Lung microvascular endothelial cell (primary cell): ENCODE data around the gene FAM171A1. TPM values are rescaled to one million over a fixed set of nuclear protein-coding genes. Genes with fewer than 3 reads are reported as not detected.
A peak's percentile ranks its signal among the peaks of the same experiment; 100 is the strongest.

Source experiments
- DNase-seq, 2 donors: peaks; one replicate each; pipeline versions ENCODE4 v3.0.0 to v3.0.0-alpha.2; 2010; ENCODE audit warnings: low read depth in 2 of 2
- total RNA-seq: library from RNA; depleted of rRNA; stranded (reverse); fragments of >200 nt; gene quantifications from 2 replicates; pipeline ENCODE4 v1.2.1, GENCODE V29; 2014

Gene FAM171A1
- total RNA-seq, 1 donor from 2014 or later, result 40.9 TPM

DNA sequence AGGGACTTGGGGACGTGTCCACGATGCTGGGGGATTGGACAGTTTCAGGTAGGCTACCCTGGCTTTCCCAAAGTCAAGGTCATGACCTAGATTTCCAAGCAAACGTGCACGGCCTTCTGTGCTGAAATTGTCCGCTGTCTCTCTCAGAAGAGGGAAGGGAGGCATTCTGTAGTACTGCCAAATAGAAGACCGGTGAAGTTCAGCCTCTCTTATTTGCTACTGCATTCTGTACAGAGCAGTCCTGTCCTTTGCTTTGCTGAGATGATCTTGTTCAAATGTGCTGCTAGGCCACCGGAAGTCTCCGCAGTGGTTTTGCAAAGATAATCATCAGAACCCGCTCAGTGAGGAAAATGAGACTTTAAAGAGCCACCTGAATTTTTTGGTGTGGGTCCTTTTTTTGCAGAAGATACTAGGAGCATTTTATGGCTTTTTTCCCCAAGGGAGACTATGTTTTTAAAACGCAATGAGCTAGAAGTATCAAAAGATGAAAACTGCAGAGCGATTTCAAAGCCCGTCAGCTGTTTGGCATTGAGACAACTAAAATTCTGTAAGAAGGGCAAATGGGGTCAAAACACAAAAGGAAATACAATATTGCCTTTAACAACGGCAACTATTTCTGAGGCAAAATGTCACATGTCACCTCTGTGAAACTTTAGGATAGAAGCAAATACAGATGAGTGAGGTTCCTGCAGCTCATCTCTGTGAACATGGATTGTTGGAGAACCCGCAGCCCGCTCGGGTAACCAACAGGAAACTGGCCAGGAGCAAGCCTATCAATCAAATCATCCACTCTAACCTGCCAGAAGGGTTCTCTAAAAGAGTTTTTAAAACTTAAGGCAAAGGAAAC is 201.3 kb downstream of the FAM171A1 start:
- peak; percentile 47 to 82 for DNase-seq

DNA sequence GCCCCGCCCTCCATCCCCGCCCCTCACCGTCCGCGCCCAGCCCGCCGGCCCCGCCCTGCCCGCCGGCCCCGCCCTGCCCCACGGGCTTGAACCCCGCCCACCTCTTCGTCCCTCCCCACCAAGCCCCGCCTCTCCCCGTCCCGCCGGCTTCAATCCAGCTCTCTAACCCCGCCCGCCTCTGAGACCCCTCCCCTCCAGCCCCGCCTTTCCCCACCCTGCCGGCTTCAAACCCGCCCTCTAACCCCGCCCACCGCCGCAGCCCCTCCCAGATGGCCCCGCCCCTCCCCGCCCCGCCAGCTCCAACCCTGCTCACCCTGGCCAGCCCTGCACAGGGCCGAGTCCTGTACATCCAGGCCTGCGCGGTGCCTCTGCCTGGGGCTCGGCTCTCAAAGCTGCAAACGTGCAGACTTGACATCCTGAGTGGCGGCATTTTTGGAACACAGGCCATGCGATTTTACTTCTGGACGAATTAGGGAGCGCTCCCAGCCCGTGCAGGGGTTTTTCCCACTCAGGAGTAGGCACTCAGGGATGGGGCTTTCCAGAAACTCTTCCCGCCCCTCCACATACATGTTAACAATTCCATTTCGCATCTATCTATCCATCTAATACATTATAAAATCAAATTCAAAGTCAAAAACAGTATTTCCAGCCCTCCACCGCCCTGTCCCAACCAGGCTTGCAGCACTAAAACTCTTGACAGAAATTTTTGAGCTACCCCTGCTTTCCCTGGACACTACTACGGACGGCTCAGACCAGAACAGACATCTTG is 202.1 kb downstream of the FAM171A1 start:
- DNase-seq, result peak; percentile 97 to 98

DNA sequence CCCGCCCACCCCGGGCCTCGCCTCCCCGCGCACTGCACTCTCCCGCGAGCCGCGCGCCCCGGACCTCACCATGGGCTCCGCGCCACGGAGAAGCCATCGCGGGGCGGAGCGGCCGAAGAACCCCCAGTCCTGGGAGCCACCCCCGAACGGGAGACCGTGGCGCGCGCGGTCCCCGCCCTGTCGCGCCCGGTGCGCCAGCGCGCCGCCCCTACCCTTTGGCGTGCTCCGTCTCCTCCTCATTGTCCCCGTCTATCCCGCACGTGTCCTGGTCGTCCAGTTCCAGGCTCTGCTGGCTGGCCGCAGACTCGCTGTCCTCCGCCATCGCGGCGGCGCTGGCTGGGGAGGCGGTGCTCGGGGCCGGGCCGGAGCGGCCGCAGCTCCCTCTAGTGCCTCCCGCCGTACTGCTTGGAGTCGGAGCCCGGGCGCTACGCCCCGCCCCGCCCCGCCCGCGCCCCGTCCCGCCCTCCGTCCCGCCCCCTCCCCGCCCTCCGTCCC is 202.8 kb downstream of the FAM171A1 start, which contains the start of gene NMT2:
Gene NMT2 (minus strand): TSS at position 403 of the 495 bp plus-strand sequence. CDS start 81 bp downstream, at position 322.
- no peak for DNase-seq

- peak; percentile 57 to 72 for DNase-seq
These were observed 203.4 kb downstream of the FAM171A1 start for GRCh38 chr10:15167411-15168290.

DNA sequence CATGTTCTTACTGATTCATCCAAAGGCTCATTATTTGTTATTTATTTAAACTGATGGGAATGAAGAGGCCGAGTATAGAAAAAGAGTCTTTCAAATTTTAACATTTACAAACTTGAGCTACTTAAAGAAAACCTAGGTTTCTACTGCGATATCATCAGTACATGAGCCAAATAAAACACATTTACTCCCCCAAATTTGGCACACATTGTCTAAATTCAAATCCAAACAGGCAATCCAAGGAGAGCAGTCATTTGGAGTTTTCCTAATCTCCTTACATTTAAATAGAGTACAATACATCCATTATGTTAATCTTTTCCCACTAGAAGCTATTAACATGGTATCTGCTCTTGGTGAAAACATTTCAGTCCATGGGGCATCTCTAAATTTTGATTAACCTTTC is 204.8 kb downstream of the FAM171A1 start:
- DNase-seq, result no peak

GRCh38 chr10:15163253-15163828 is 207.7 kb downstream of the FAM171A1 start:
- DNase-seq, result peak in 1 of 2 donors; percentile 48

Other genes starting within 250 kb of the FAM171A1 start
- gene NMT2, start 202.6 kb downstream of the FAM171A1 start, total RNA-seq, result 39.1 and 48.6 TPM in 2 replicates